Liver (tissue), 9 donors: ENCODE data around the gene TVP23A. TPM values are rescaled to one million over a fixed set of nuclear protein-coding genes. Genes with fewer than 3 reads are reported as not detected.

ENCODE experiments used
- DNase-seq: peaks from one replicate; pipeline ENCODE4 v3.0.0-alpha.2; 2017; ENCODE audit warnings: low spot score
- H3K27ac ChIP-seq, 2 donors: one replicate each; pipeline ENCODE4 v1.7.0; 2013; ENCODE audit warnings: inconsistent platforms in 2 of 2, low read length in 2 of 2, control low read depth in 1 of 2, low read depth in 1 of 2, mild to moderate bottlenecking in 1 of 2
- H3K27me3 ChIP-seq, 4 donors: one replicate each; pipeline versions ENCODE4 v1.6.1 to v1.7.0; 2013; ENCODE audit warnings: low read length in 3 of 4, inconsistent platforms in 1 of 4, mild to moderate bottlenecking in 1 of 4, moderate library complexity in 1 of 4; ENCODE audit not compliant: control insufficient read depth in 4 of 4, insufficient read depth in 4 of 4
- H3K36me3 ChIP-seq, 4 donors: one replicate each; pipeline versions ENCODE4 v1.6.1 to v1.7.0; 2013; ENCODE audit warnings: low read length in 3 of 4, mild to moderate bottlenecking in 3 of 4, low read depth in 1 of 4, moderate library complexity in 1 of 4; ENCODE audit not compliant: control insufficient read depth in 4 of 4, insufficient read depth in 3 of 4
- H3K4me1 ChIP-seq, 4 donors: one replicate each; pipeline versions ENCODE4 v1.6.1 to v1.7.0; 2013; ENCODE audit warnings: low read length in 3 of 4, mild to moderate bottlenecking in 3 of 4, moderate library complexity in 1 of 4; ENCODE audit not compliant: control insufficient read depth in 4 of 4, insufficient read depth in 4 of 4
- H3K4me3 ChIP-seq, 3 donors: one replicate each; pipeline versions ENCODE4 v1.6.1 to v1.7.0; 2013; ENCODE audit warnings: low read length in 3 of 3, control low read depth in 1 of 3, low read depth in 1 of 3, mild to moderate bottlenecking in 1 of 3
- H3K9ac ChIP-seq, 2 donors: one replicate each; pipeline ENCODE4 v1.7.0; 2013; ENCODE audit warnings: low read length in 2 of 2, mild to moderate bottlenecking in 2 of 2, moderate library complexity in 2 of 2, control low read depth in 1 of 2, low read depth in 1 of 2
- H3K9me3 ChIP-seq, 4 donors: one replicate each; pipeline versions ENCODE4 v1.6.1 to v1.7.0; 2013; ENCODE audit warnings: low read length in 3 of 4; ENCODE audit not compliant: control insufficient read depth in 4 of 4
- EGR1 ChIP-seq, 2 donors: IDR thresholded peaks; 2 replicates each; pipeline ENCODE4 v1.6.1; 2016 to 2018; ENCODE audit warnings: antibody characterized with exemption in 2 of 2, low read depth in 2 of 2
- FOXA1 ChIP-seq: IDR thresholded peaks from 2 replicates; pipeline ENCODE4 v1.6.1; 2016; ENCODE audit warnings: antibody characterized with exemption
- FOXA2 ChIP-seq: IDR thresholded peaks from 2 replicates; pipeline ENCODE4 v1.6.1; 2016; ENCODE audit warnings: antibody characterized with exemption
- GABPA ChIP-seq, 2 donors: IDR thresholded peaks in 1 of 2; conservative IDR thresholded peaks in 1 of 2; 2 replicates each; pipeline ENCODE4 v1.6.1; 2016; ENCODE audit warnings: antibody characterized with exemption in 2 of 2, mild to moderate bottlenecking in 1 of 2, moderate library complexity in 1 of 2
- HNF4A ChIP-seq, 2 donors: conservative IDR thresholded peaks; 2 replicates each; pipeline ENCODE4 v1.6.1; 2016; ENCODE audit warnings: antibody characterized with exemption in 2 of 2, mild to moderate bottlenecking in 2 of 2
- HNF4G ChIP-seq: IDR thresholded peaks from 2 replicates; pipeline ENCODE4 v1.6.1; 2016; ENCODE audit warnings: antibody characterized with exemption
- JUND ChIP-seq, 2 donors: IDR thresholded peaks; 2 replicates each; pipeline ENCODE4 v1.6.1; 2016; ENCODE audit warnings: antibody characterized with exemption in 2 of 2
- NR2F2 ChIP-seq: IDR thresholded peaks from 2 replicates; pipeline ENCODE4 v1.6.1; 2016; ENCODE audit warnings: antibody characterized with exemption
- RAD21 ChIP-seq, 2 donors: IDR thresholded peaks; 2 replicates each; pipeline ENCODE4 v1.6.1; 2016; ENCODE audit warnings: antibody characterized with exemption in 2 of 2, mild to moderate bottlenecking in 2 of 2
- RXRA ChIP-seq, 2 donors: IDR thresholded peaks; 2 replicates each; pipeline ENCODE4 v1.6.1; 2017 to 2018; ENCODE audit warnings: antibody characterized with exemption in 2 of 2, mild to moderate bottlenecking in 1 of 2
- SP1 ChIP-seq: IDR thresholded peaks from 2 replicates; pipeline ENCODE4 v1.6.1; 2018; ENCODE audit warnings: antibody characterized with exemption, mild to moderate bottlenecking
- TAF1 ChIP-seq: conservative IDR thresholded peaks from 2 replicates; pipeline ENCODE4 v1.6.1; 2016; ENCODE audit warnings: antibody characterized with exemption, mild to moderate bottlenecking
- YY1 ChIP-seq: IDR thresholded peaks from 2 replicates; pipeline ENCODE4 v1.6.1; 2016; ENCODE audit warnings: antibody characterized with exemption, mild to moderate bottlenecking
- WGBS: extraction: QIAGEN DNeasy Blood & Tissue Kit; methylation state at CpG from one replicate; pipeline ENCODE4 v1.1.7; 2013; 5-methylcytosine and 5-hydroxymethylcytosine counted together
- polyA plus RNA-seq, 2 donors: library from polyadenylated mRNA; stranded (reverse) in 1 of 2; unstranded in 1 of 2; fragments of 200-250 nt in 1 of 2; fragments of >200 nt in 1 of 2; fragmentation: Nextera tagmentation in 1 of 2; extraction: Ambion mirVana in 1 of 2; gene quantifications; one replicate each; pipeline versions ENCODE4 v1.2.1 to v1.2.3, GENCODE V29; 2013 to 2015
- total RNA-seq, 2 donors: library from RNA; depleted of rRNA; stranded (reverse); fragments of >200 nt; gene quantifications; one replicate each; pipeline ENCODE4 v1.2.3, GENCODE V29; 2014
- TF ChIP-seq, protein P1 (sequence below): IDR thresholded peaks from 2 replicates; pipeline ENCODE4 v1.6.1; 2016; ENCODE audit warnings: antibody characterized with exemption
- TF ChIP-seq, protein P2 (sequence below): IDR thresholded peaks from 2 replicates; pipeline ENCODE4 v1.6.1; 2016; ENCODE audit warnings: antibody characterized with exemption
- TF ChIP-seq, protein P3 (sequence below): IDR thresholded peaks from 2 replicates; pipeline ENCODE4 v1.6.1; 2016; ENCODE audit warnings: antibody characterized with exemption, mild to moderate bottlenecking
- TF ChIP-seq, protein P4 (sequence below): IDR thresholded peaks from 2 replicates; pipeline ENCODE4 v1.6.1; 2016; ENCODE audit warnings: antibody characterized with exemption
- TF ChIP-seq, protein P5 (sequence below): fragments of 150-350 bp; IDR thresholded peaks from 2 replicates; pipeline ENCODE4 v1.5.1; 2017; ENCODE audit warnings: improper control_type of control experiment, low read depth, low read length; ENCODE audit not compliant: missing input control
- donor health status: healthy.
- donor health status: healthy.
- donor health status: healthy.
- donor health status: healthy.
- donor health status: healthy.

The TVP23A gene
- total and polyA plus RNA-seq, 4 donors, result 0.09 to 0.32 (median 0.09) TPM; not detected in 1

DNA sequence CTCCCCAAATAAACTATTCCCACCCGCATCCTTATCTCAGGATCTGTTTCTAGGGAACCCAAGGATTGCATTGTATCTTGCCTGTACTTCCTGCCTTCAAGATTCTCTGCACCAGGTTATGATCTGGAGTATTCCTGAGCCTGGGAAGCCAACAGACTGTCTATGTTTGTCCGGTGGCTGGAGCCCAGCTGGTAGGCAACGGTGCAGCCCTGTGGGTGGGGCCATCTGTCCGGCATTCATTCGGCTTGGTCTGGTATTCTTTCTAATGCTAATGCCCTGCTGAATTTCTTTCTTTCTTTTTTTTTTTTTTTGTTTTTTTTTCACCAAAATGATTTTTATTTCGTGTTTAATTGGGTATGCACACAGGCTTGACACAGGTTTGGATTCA is 20.7 kb upstream of the TVP23A start:
- no peak for DNase-seq
- Histone ChIP-seq H3K4me1 (peaks cover 0 to 2% (median 0%) of the 10 kb centered on the region in 4 donors), H3K27me3 (no peaks in the 10 kb centered on the region), H3K9me3 (no peaks in the 10 kb centered on the region), H3K4me3 (no peak overlapping the region), H3K9ac (no peak overlapping the region), H3K36me3 (no peaks in the 10 kb centered on the region), H3K27ac (no peak overlapping the region)
- WGBS, result 43% methylated on average over 6 of the region's 6 CpGs
- no peak for TF ChIP-seq EGR1 (IDR thresholded peaks at IDR 0.05; ENCODE audit: low read depth in 2 of 2)
- no peak for TF ChIP-seq NR2F2
- TF ChIP-seq HNF4G, result no peak
- no peak for TF ChIP-seq HNF4A (conservative IDR thresholded peaks at IDR 0.05)
- no peak for TF ChIP-seq YY1
- TF ChIP-seq RXRA (IDR thresholded peaks at IDR 0.05), result no peak
- TF ChIP-seq TAF1, result no peak
- no peak for TF ChIP-seq FOXA2
- TF ChIP-seq, protein P1, sequence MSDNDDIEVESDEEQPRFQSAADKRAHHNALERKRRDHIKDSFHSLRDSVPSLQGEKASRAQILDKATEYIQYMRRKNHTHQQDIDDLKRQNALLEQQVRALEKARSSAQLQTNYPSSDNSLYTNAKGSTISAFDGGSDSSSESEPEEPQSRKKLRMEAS, result no peak
- TF ChIP-seq GABPA (IDR thresholded peaks at IDR 0.05 in 1 of 2, conservative IDR thresholded peaks at IDR 0.05 in 1 of 2), result no peak
- TF ChIP-seq, protein P2, sequence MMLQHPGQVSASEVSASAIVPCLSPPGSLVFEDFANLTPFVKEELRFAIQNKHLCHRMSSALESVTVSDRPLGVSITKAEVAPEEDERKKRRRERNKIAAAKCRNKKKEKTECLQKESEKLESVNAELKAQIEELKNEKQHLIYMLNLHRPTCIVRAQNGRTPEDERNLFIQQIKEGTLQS, result no peak
- TF ChIP-seq JUND (IDR thresholded peaks at IDR 0.05), result no peak
- TF ChIP-seq, protein P3, sequence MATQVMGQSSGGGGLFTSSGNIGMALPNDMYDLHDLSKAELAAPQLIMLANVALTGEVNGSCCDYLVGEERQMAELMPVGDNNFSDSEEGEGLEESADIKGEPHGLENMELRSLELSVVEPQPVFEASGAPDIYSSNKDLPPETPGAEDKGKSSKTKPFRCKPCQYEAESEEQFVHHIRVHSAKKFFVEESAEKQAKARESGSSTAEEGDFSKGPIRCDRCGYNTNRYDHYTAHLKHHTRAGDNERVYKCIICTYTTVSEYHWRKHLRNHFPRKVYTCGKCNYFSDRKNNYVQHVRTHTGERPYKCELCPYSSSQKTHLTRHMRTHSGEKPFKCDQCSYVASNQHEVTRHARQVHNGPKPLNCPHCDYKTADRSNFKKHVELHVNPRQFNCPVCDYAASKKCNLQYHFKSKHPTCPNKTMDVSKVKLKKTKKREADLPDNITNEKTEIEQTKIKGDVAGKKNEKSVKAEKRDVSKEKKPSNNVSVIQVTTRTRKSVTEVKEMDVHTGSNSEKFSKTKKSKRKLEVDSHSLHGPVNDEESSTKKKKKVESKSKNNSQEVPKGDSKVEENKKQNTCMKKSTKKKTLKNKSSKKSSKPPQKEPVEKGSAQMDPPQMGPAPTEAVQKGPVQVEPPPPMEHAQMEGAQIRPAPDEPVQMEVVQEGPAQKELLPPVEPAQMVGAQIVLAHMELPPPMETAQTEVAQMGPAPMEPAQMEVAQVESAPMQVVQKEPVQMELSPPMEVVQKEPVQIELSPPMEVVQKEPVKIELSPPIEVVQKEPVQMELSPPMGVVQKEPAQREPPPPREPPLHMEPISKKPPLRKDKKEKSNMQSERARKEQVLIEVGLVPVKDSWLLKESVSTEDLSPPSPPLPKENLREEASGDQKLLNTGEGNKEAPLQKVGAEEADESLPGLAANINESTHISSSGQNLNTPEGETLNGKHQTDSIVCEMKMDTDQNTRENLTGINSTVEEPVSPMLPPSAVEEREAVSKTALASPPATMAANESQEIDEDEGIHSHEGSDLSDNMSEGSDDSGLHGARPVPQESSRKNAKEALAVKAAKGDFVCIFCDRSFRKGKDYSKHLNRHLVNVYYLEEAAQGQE, result no peak
- TF ChIP-seq RAD21 (IDR thresholded peaks at IDR 0.05), result no peak
- TF ChIP-seq SP1, result no peak
- no peak for TF ChIP-seq FOXA1
- TF ChIP-seq, protein P4, sequence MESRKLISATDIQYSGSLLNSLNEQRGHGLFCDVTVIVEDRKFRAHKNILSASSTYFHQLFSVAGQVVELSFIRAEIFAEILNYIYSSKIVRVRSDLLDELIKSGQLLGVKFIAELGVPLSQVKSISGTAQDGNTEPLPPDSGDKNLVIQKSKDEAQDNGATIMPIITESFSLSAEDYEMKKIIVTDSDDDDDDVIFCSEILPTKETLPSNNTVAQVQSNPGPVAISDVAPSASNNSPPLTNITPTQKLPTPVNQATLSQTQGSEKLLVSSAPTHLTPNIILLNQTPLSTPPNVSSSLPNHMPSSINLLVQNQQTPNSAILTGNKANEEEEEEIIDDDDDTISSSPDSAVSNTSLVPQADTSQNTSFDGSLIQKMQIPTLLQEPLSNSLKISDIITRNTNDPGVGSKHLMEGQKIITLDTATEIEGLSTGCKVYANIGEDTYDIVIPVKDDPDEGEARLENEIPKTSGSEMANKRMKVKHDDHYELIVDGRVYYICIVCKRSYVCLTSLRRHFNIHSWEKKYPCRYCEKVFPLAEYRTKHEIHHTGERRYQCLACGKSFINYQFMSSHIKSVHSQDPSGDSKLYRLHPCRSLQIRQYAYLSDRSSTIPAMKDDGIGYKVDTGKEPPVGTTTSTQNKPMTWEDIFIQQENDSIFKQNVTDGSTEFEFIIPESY, result no peak
- TF ChIP-seq, protein P5, sequence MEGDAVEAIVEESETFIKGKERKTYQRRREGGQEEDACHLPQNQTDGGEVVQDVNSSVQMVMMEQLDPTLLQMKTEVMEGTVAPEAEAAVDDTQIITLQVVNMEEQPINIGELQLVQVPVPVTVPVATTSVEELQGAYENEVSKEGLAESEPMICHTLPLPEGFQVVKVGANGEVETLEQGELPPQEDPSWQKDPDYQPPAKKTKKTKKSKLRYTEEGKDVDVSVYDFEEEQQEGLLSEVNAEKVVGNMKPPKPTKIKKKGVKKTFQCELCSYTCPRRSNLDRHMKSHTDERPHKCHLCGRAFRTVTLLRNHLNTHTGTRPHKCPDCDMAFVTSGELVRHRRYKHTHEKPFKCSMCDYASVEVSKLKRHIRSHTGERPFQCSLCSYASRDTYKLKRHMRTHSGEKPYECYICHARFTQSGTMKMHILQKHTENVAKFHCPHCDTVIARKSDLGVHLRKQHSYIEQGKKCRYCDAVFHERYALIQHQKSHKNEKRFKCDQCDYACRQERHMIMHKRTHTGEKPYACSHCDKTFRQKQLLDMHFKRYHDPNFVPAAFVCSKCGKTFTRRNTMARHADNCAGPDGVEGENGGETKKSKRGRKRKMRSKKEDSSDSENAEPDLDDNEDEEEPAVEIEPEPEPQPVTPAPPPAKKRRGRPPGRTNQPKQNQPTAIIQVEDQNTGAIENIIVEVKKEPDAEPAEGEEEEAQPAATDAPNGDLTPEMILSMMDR, result no peak
